Endothelial cell of umbilical vein (primary cell): ENCODE data around the gene CCL2. TPM values are rescaled to one million over a fixed set of nuclear protein-coding genes. Genes with fewer than 3 reads are reported as not detected.
A peak's percentile ranks its signal among the peaks of the same experiment; 100 is the strongest.

Experiments
- BruUV-seq: library from RNA; stranded (reverse); fragments of 400-500 nt; replicated peaks from 2 replicates; lab custom pipeline; 2021; lab: Mats Ljungman, UMichigan
- CTCF ChIA-PET: fragments of 300-600, 350-600 bp; sonication (Branson Sonifier 250); formaldehyde crosslinking; loops from one replicate; lab custom pipeline; 2021; ENCODE audit warnings: antibody characterized with exemption, inconsistent platforms; lab: Charles Lee
- POLR2A ChIA-PET: fragments of 300-600, 350-600 bp; sonication (Branson Sonifier 250); formaldehyde crosslinking; loops from one replicate; lab custom pipeline; 2021; ENCODE audit warnings: antibody characterized with exemption, inconsistent platforms; lab: Charles Lee
- DNase-seq: peaks from one replicate; pipeline ENCODE4 v3.0.0-alpha.2; 2011; ENCODE audit warnings: low read depth, low spot score
- FAIRE-seq: peaks from 2 replicates; lab custom pipeline; 2011; peaks lifted over from hg19 to GRCh38; lab: Jason Lieb, UNC
- H2AFZ ChIP-seq: 2 replicates; pipeline ENCODE4 v1.6.0; 2012; ENCODE audit warnings: low read depth, low read length, control low read depth, inconsistent platforms
- H3K27ac ChIP-seq: 2 replicates; pipeline ENCODE4 v1.5.1; 2011; ENCODE audit warnings: low read depth, mild to moderate bottlenecking, control low read depth, low read length, moderate library complexity; ENCODE audit not compliant: insufficient read depth
- H3K27me3 ChIP-seq, 2 experiments: 2 replicates each; pipeline versions ENCODE4 v1.6.0 to v1.6.1; 2011; ENCODE audit warnings: low read length in 2 of 2, mixed read lengths in 1 of 2; ENCODE audit not compliant: control insufficient read depth in 2 of 2, insufficient read depth in 2 of 2
- H3K36me3 ChIP-seq, 2 experiments: 2 replicates in 1 of 2; 3 replicates in 1 of 2; pipeline ENCODE4 v1.5.1; 2011; ENCODE audit warnings: low read length in 2 of 2, mild to moderate bottlenecking in 1 of 2, moderate library complexity in 1 of 2; ENCODE audit not compliant: control insufficient read depth in 2 of 2, insufficient read depth in 2 of 2; ENCODE audit errors: extremely low read depth in 1 of 2
- H3K4me1 ChIP-seq: 3 replicates; pipeline ENCODE4 v1.5.1; 2011; ENCODE audit warnings: mild to moderate bottlenecking, low read length; ENCODE audit not compliant: control insufficient read depth, insufficient read depth; ENCODE audit errors: extremely low read depth
- H3K4me2 ChIP-seq: 2 replicates; pipeline ENCODE4 v1.6.1; 2011; ENCODE audit warnings: low read length, control low read depth, mixed read lengths; ENCODE audit not compliant: insufficient read depth
- H3K4me3 ChIP-seq, 3 experiments: fragments of 200-600 bp in 1 of 3; sonication (generic), shearing (Covaris generic) in 1 of 3; replicated peaks in 1 of 3; 2 replicates each; pipeline ENCODE4 v1.5.1; 2011 to 2016; ENCODE audit warnings: control low read depth in 3 of 3, low read length in 3 of 3, mild to moderate bottlenecking in 2 of 3, inconsistent platforms in 1 of 3, low read depth in 1 of 3, moderate library complexity in 1 of 3; ENCODE audit not compliant: insufficient read depth in 1 of 3
- H3K79me2 ChIP-seq: 2 replicates; pipeline ENCODE4 v1.6.0; 2012; ENCODE audit warnings: low read length, inconsistent platforms; ENCODE audit not compliant: control insufficient read depth, insufficient read depth
- H3K9ac ChIP-seq: replicated peaks from 2 replicates; pipeline ENCODE3; 2011; ENCODE audit warnings: low read length, control low read depth; ENCODE audit not compliant: insufficient read depth; ENCODE audit errors: extremely low read depth
- H3K9me1 ChIP-seq: replicated peaks from 3 replicates; pipeline ENCODE4 v1.6.0; 2011; ENCODE audit warnings: mild to moderate bottlenecking, low read length; ENCODE audit not compliant: control insufficient read depth, insufficient read depth; ENCODE audit errors: extremely low read depth
- H3K9me3 ChIP-seq: replicated peaks from 2 replicates; pipeline ENCODE4 v1.5.1; 2012; ENCODE audit warnings: low read length, inconsistent platforms; ENCODE audit not compliant: control insufficient read depth, insufficient read depth
- H4K20me1 ChIP-seq: replicated peaks from 2 replicates; pipeline ENCODE3; 2011; ENCODE audit warnings: mild to moderate bottlenecking, low read length; ENCODE audit not compliant: control insufficient read depth, insufficient read depth; ENCODE audit errors: extremely low read depth
- EZH2 ChIP-seq: IDR thresholded peaks from 2 replicates; pipeline ENCODE4 v1.6.1; 2012; ENCODE audit warnings: borderline replicate concordance, low read depth, mild to moderate bottlenecking, moderate library complexity, low read length, inconsistent platforms; ENCODE audit not compliant: severe bottlenecking
- FOS ChIP-seq: IDR thresholded peaks from 2 replicates; pipeline ENCODE4 v1.6.1; 2011; ENCODE audit warnings: mild to moderate bottlenecking, low read length, moderate library complexity, borderline replicate concordance; ENCODE audit not compliant: insufficient read depth
- GATA2 ChIP-seq: IDR thresholded peaks from 2 replicates; pipeline ENCODE4 v1.7.0; 2011; ENCODE audit warnings: low read depth, mild to moderate bottlenecking, moderate library complexity, mixed read lengths, low read length; ENCODE audit not compliant: insufficient read length, insufficient read depth
- JUN ChIP-seq: IDR thresholded peaks from 2 replicates; pipeline ENCODE4 v1.6.1; 2011; ENCODE audit warnings: borderline replicate concordance, low read depth; ENCODE audit not compliant: insufficient read length, insufficient read depth
- MYC ChIP-seq: IDR thresholded peaks from one replicate; pipeline ENCODE4 v1.6.1; 2011; ENCODE audit warnings: mild to moderate bottlenecking, low read depth, low read length
- POLR2A ChIP-seq: IDR thresholded peaks from 2 replicates; pipeline ENCODE4 v1.6.1; 2012; ENCODE audit warnings: low read depth, mild to moderate bottlenecking, control low read depth, low read length
- POLR2AphosphoS5 ChIP-seq: IDR thresholded peaks from 2 replicates; pipeline ENCODE4 v1.6.1; 2012; ENCODE audit warnings: low read depth, mild to moderate bottlenecking, control low read depth, low read length, moderate library complexity; ENCODE audit not compliant: insufficient read depth
- dilution Hi-C: fragments of 300-500 bp; cut with MboI; formaldehyde crosslinking; loops from one replicate; pipeline ENCODE4 v1.15.0; 2019; ENCODE audit warnings: low sequenced_read_pairs; ENCODE audit not compliant: extremely low pct_ligation_motif_present
- intact Hi-C: fragments of 100-400 bp; cut with micrococcal nuclease; formaldehyde crosslinking; loops from one replicate; pipeline ENCODE4 v1.10.0; 2022
- polyA plus RNA-seq, 4 experiments: library from polyadenylated mRNA; depleted of rRNA in 3 of 4; stranded (reverse) in 3 of 4; unstranded in 1 of 4; fragments of >200 nt; gene quantifications; 2 replicates each; pipeline versions ENCODE4 v1.2.1 to v1.2.3, GENCODE V29; 2011 to 2012; ENCODE audit warnings: missing spikeins in 1 of 4
- total RNA-seq: library from RNA; stranded (reverse); gene quantifications from 2 replicates; pipeline ENCODE4 v1.2.3, GENCODE V29; 2021
- TF ChIP-seq, protein P1 (sequence below), 2 donors: IDR thresholded peaks; 1 replicate in 1 of 2; 2 replicates in 1 of 2; pipeline ENCODE4 v1.5.1; 2011; ENCODE audit warnings: low read length in 2 of 2, mild to moderate bottlenecking in 2 of 2, moderate library complexity in 2 of 2, control low read depth in 1 of 2, inconsistent platforms in 1 of 2, low read depth in 1 of 2; ENCODE audit not compliant: insufficient read depth in 1 of 2; ENCODE audit errors: extremely low read depth in 1 of 2
- TF ChIP-seq, protein P2 (sequence below): IDR thresholded peaks from 2 replicates; pipeline ENCODE4 v1.6.1; 2011; ENCODE audit not compliant: insufficient read depth, insufficient read length

Gene CCL2
- total and polyA plus RNA-seq, 2 donors (not counting 3 experiments of a cell fraction or from before 2014, with no cell fraction given): 238 to 599 TPM

DNA sequence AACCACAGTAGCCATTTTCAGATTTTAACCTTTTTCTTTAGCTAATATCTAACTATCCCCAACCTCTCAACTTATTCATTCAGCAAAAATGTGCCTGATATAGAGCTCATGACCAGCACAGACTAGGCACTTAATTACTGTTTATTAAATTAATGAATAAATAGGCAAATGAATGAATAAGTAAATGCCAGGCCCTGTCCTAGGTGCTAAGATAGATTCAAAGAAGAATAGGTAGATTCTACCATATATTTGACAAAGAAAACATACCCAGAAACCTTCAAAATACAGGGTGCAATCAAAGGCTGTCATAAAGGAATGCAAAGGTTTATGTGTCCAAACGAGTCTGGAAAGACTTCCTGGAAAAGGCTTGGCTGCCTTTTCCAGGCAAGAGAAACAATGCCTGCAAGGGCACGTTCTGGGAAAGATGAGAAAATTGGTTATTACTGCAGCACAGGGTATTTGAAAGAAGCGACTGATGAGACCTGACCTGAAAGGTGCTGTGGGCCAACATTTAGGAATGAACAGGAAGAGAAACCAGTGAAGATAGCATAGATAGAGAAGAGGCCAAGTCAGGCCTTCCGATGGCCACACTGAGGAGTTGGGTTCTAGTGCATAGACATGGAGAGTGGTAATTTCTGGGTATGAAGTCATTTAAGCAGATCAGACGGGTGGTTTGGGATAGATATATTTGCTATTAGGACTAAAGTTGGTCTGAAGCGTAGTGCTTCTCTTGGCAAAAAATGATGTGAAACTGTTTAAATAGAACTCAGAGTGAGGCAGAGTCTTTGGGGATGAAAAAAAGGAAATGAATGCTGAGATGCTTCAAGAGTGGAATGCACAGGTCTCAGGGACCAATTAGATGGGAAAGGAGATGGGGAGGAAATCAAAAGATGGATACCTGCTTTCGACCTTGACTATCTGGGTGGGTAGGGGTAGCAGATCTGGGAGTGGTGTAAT is 11.4 kb upstream of the CCL2 start:
- TSS peak; percentile 51 for BruUV-seq
- POLR2A ChIA-PET: interaction anchor here (0.6 to 2.0 kb wide), 3 partner anchors 9 to 13 kb away, joined by 3 to 6 read pairs (median 6); partner anchors contain the start of gene CCL2

More for the DNA sequence above, 11.4 kb upstream of the CCL2 start:
- H3K36me3 ChIP-seq: no peaks in the 10 kb centered on the region
- DNase-seq: no peak
- peak overlapping the region; percentile 55 for H3K4me2 ChIP-seq
- no peak for FAIRE-seq
- H3K27me3 ChIP-seq: no peaks in the 10 kb centered on the region
- peak overlapping the region; percentile 24 for H3K9ac ChIP-seq
- H3K27ac ChIP-seq: peak overlapping the region; percentile 97
- H2AFZ ChIP-seq: no peak overlapping the region
- TF ChIP-seq, protein P1, sequence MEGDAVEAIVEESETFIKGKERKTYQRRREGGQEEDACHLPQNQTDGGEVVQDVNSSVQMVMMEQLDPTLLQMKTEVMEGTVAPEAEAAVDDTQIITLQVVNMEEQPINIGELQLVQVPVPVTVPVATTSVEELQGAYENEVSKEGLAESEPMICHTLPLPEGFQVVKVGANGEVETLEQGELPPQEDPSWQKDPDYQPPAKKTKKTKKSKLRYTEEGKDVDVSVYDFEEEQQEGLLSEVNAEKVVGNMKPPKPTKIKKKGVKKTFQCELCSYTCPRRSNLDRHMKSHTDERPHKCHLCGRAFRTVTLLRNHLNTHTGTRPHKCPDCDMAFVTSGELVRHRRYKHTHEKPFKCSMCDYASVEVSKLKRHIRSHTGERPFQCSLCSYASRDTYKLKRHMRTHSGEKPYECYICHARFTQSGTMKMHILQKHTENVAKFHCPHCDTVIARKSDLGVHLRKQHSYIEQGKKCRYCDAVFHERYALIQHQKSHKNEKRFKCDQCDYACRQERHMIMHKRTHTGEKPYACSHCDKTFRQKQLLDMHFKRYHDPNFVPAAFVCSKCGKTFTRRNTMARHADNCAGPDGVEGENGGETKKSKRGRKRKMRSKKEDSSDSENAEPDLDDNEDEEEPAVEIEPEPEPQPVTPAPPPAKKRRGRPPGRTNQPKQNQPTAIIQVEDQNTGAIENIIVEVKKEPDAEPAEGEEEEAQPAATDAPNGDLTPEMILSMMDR (IDR thresholded peaks at IDR 0.05; ENCODE audit: extremely low read depth in 1 of 2, insufficient read depth in 1 of 2, low read depth in 1 of 2, low read length in 2 of 2): no peak
- TF ChIP-seq, protein P2, sequence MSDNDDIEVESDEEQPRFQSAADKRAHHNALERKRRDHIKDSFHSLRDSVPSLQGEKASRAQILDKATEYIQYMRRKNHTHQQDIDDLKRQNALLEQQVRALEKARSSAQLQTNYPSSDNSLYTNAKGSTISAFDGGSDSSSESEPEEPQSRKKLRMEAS: no peak
- no peak for TF ChIP-seq JUN
- no peak for TF ChIP-seq POLR2AphosphoS5
- no peak for TF ChIP-seq FOS
- TF ChIP-seq POLR2A: no peak
- no peak for TF ChIP-seq EZH2
- TF ChIP-seq GATA2: no peak
- TF ChIP-seq MYC: no peak
- H3K4me1 ChIP-seq: peaks cover 65% of the 10 kb centered on the region
- CTCF ChIA-PET: interaction anchor here (0.6 to 1.9 kb wide), 2 partner anchors 8 to 117 kb away, joined by 4 to 6 read pairs; no protein-coding TSS in a partner anchor
- H3K9me3 ChIP-seq: no peaks in the 10 kb centered on the region
- no peaks in the 10 kb centered on the region for H4K20me1 ChIP-seq
- dilution Hi-C loops (no loop called here), intact Hi-C loops (loop anchor here (2.0 kb wide), 1 partner anchor 139 kb away; no protein-coding TSS in a partner anchor)
- H3K79me2 ChIP-seq: no peaks in the 10 kb centered on the region
- no peaks in the 10 kb centered on the region for H3K9me1 ChIP-seq
- H3K4me3 ChIP-seq: no peak overlapping the region
